ENCODE data around the gene SLC12A3.

The SLC12A3 gene

DNA sequence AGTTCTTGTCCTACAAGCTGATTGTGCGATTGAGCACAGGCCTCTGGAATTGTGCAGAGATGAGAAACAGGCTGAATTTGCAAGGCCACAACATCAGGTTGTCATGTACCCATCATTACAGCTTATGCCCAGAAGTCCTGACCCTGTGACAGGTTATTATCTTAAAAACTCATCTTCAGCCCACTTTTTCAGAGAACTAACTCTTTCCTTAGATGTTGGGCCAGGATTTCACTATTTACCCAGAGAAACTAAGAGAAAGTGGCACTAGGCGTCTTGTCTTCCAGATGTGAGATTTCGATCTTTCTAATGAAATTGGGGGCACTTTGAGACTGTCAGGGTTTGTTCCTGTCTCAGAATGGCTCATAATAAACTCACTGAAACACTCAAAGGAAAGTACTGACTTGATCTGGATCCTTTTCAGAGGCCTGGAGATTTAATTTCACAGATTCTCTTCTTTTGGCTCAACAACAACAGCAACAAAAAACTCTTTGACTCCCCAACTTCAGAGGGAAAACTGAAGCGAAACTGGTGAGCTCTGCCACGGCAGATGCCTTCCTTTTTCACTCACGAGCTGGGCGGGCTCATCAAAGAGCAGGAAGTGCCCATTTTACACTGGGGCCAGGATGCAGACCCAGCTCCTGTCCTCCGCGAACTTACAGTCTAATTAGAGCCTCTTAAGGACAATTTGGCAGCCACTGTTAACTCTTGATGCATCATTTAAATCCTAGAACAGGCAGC lies 17.7 kb upstream of the SLC12A3 start:
- no peaks in the 10 kb centered on the region for H3K4me1 ChIP-seq (ENCODE audit: control insufficient read depth in 2 of 2, insufficient read depth in 2 of 2, low read length in 2 of 2)
- no peak overlapping the region for H3K4me3 ChIP-seq (ENCODE audit: low read length in 2 of 2)
- H3K9ac ChIP-seq (ENCODE audit: low read depth in 1 of 2, low read length in 2 of 2), result no peak overlapping the region
- peaks cover 14 to 18% of the 10 kb centered on the region in 2 donors for H3K36me3 ChIP-seq (ENCODE audit: control insufficient read depth in 2 of 2, insufficient read depth in 2 of 2, low read length in 2 of 2)
- H3K27ac ChIP-seq (ENCODE audit: low read depth in 2 of 2, low read length in 2 of 2), result no peak overlapping the region
- no peaks in the 10 kb centered on the region for H3K27me3 ChIP-seq (ENCODE audit: control insufficient read depth in 2 of 2, insufficient read depth in 2 of 2, low read length in 2 of 2)
- H3K9me3 ChIP-seq (ENCODE audit: control insufficient read depth in 2 of 2, low read length in 2 of 2), result no peaks in the 10 kb centered on the region

DNA sequence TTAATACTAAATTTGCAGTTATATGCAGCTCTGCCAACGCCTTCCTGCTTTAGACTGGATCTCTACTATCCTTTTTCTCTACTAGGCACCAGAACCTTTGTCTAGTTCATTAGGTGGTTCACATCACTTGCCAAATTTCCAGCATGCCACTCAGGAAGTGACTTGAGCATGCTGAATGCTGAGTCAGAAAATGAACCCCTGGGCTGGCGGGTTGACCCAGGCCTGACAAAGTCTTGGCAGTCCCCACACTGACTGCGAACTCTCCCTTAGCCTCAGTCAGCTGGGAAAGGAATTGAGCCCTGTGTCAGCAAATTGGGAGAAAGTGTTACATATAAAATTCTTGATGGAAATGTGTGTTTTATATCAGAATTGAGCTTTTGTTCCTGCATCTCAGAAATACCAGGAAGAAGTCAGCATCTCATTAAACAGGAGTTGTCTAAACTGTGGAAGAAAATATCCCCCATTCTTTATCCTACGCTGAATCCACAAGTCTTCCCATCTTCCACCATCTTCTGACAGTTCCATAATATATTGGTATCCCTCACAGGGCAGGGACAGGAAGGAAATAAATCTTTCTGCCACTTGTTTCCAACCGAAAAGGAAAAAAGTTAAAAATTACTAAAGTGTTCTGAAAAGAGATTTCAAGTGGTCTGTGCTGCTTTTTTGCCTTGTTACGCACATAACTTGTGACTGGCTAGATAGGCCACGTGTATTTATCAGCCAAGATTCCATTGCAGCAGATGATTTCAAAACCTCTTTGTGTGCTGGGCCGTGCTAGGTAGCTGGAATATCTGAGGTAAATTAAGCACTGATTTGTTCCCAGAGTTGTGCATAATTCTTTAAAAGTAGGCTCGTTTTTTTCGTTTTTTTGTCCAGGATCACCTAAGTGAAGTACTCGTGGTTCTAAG lies 16.7 kb upstream of the SLC12A3 start:
- H3K4me1 ChIP-seq (ENCODE audit: control insufficient read depth in 2 of 2, insufficient read depth in 2 of 2, low read length in 2 of 2), result no peaks in the 10 kb centered on the region
- H3K27ac ChIP-seq (ENCODE audit: low read depth in 2 of 2, low read length in 2 of 2), result no peak overlapping the region
- H3K9ac ChIP-seq (ENCODE audit: low read depth in 1 of 2, low read length in 2 of 2), result no peak overlapping the region
- no peak overlapping the region for H3K4me3 ChIP-seq (ENCODE audit: low read length in 2 of 2)
- H3K36me3 ChIP-seq (ENCODE audit: control insufficient read depth in 2 of 2, insufficient read depth in 2 of 2, low read length in 2 of 2), result peaks cover 8 to 12% of the 10 kb centered on the region in 2 donors
- H3K9me3 ChIP-seq (ENCODE audit: control insufficient read depth in 2 of 2, low read length in 2 of 2), result no peaks in the 10 kb centered on the region
- no peaks in the 10 kb centered on the region for H3K27me3 ChIP-seq (ENCODE audit: control insufficient read depth in 2 of 2, insufficient read depth in 2 of 2, low read length in 2 of 2)

DNA sequence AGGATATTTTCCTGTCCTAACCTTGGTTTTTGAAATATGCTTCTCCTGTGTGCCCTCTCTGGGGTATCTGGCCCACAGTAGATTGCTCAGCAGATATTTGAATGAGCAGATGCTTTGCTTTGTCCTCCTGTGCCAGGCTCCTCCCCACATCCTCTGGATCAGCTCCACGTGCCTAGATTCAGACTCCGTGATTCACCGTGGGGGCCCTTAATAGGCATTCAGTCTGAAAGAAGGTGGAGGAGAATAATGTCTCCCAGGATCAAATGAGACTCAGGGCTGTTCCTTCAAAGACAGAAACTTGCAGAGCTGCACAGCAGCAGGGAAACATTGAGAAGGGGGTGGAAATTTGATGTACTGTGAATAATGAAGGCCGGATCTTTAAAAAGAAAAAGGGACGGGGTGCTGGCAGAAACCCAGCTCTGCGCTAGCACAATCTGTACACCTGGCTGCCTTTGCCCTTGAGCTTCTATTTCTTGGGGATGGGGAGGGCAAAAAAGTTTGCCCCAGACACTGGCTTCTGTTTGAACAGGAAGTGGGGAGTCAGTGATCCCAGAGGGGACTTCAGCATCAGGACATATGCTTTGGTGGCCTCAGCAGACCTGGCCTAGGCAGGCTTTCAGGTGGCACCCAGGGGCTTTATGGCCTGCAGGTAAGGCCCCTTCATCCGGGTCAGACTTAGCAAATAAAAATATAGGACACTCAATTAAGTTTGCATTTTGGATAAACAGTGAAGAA lies 15.9 kb upstream of the SLC12A3 start:
- Histone ChIP-seq H3K9ac (ENCODE audit: low read depth in 1 of 2, low read length in 2 of 2) (no peak overlapping the region), H3K4me3 (ENCODE audit: low read length in 2 of 2) (no peak overlapping the region), H3K4me1 (ENCODE audit: control insufficient read depth in 2 of 2, insufficient read depth in 2 of 2, low read length in 2 of 2) (no peaks in the 10 kb centered on the region), H3K27me3 (ENCODE audit: control insufficient read depth in 2 of 2, insufficient read depth in 2 of 2, low read length in 2 of 2) (no peaks in the 10 kb centered on the region), H3K9me3 (ENCODE audit: control insufficient read depth in 2 of 2, low read length in 2 of 2) (no peaks in the 10 kb centered on the region), H3K27ac (ENCODE audit: low read depth in 2 of 2, low read length in 2 of 2) (no peak overlapping the region), H3K36me3 (ENCODE audit: control insufficient read depth in 2 of 2, insufficient read depth in 2 of 2, low read length in 2 of 2) (peaks cover 4% of the 10 kb centered on the region in 2 donors)

DNA sequence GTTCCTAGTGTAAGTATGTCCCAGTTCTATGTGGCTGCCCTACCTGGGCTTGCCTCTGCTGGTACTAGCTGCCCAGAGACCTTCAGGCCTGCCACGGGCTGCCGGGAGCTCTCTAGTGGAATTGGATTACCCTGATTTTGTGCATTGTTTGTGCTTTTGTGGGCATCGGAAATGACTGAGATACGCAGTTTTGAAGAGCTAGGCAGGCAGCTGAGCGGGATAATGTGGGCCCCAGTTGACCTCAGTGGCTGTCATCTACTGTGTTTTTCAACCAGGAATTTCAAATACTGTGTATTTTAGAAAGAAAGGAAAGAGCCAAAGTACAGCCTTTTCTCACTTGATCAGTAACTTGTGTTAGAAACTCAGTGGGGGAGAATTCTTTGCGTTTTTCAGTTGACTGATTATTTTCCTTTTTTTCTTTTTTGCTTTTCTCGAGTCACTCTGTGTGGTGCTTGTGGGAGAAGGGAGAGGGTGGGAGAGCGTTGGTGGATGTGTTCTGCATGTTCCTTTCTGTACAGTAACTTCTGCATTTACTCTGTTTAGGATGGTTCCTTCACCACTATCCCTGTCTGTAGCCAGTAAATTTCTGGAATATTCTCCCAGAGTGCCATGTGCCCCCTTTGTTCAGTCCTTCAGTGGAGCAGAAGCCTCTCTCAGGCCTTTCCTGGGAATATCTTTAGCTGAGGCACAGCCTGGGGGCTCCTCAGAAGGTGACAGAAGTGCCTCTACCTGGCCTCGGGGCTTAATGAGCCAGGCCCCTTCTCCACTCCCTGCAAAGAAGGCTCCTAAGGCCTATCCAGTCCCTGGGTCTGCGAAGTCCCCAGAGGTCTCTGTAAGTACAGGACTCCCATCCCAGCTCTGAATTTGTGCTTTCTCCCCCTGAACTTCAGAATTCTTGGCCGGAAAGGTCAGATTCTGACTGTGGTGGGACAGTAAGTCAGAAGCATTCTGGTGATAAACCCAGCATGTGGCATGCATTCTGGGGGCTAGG lies 15.0 kb upstream of the SLC12A3 start:
- Histone ChIP-seq H3K9me3 (ENCODE audit: control insufficient read depth in 2 of 2, low read length in 2 of 2) (no peaks in the 10 kb centered on the region), H3K9ac (ENCODE audit: low read depth in 1 of 2, low read length in 2 of 2) (no peak overlapping the region), H3K27ac (ENCODE audit: low read depth in 2 of 2, low read length in 2 of 2) (no peak overlapping the region), H3K4me3 (ENCODE audit: low read length in 2 of 2) (no peak overlapping the region), H3K27me3 (ENCODE audit: control insufficient read depth in 2 of 2, insufficient read depth in 2 of 2, low read length in 2 of 2) (no peaks in the 10 kb centered on the region), H3K36me3 (ENCODE audit: control insufficient read depth in 2 of 2, insufficient read depth in 2 of 2, low read length in 2 of 2) (no peaks in the 10 kb centered on the region), H3K4me1 (ENCODE audit: control insufficient read depth in 2 of 2, insufficient read depth in 2 of 2, low read length in 2 of 2) (no peaks in the 10 kb centered on the region)

DNA sequence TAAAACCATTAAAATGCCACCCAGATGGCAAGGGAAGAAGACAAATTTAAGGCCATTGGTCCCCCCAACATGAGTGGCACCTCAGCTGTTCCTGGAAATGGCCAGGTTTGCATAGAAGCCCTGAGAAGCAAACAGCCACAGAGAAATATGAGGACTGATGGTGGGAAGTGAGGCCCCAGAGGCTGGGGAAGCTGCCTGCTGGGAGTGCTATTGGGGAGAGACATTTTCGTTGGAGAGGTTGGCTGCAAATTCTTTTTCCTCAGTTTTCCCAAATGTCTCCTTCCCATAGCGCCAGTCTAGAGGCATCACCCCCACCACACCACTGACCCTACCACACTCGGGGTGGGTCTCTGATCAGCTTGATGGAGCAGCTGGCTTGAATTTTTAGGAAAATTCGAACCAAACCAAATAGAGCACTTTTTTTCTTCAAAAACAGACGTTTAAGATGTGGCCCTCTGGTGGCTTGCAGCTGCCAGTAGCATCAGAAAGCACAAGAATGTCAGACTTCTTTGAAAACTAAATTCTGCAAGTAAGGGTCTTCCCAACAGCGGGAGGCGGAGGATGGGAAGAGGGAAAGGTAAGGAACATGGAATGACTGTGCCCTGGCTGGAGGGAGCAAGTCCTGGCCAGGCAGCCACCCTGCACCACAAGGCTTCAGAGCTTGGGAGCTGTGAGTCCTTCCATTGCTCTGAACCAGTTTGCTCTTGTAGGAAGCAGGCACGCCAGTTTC lies 13.2 kb upstream of the SLC12A3 start:
- no peak overlapping the region for H3K27ac ChIP-seq (ENCODE audit: low read depth in 2 of 2, low read length in 2 of 2)
- no peak overlapping the region for H3K4me3 ChIP-seq (ENCODE audit: low read length in 2 of 2)
- H3K9me3 ChIP-seq (ENCODE audit: control insufficient read depth in 2 of 2, low read length in 2 of 2), result no peaks in the 10 kb centered on the region
- no peak overlapping the region for H3K9ac ChIP-seq (ENCODE audit: low read depth in 1 of 2, low read length in 2 of 2)
- no peaks in the 10 kb centered on the region for H3K36me3 ChIP-seq (ENCODE audit: control insufficient read depth in 2 of 2, insufficient read depth in 2 of 2, low read length in 2 of 2)
- no peaks in the 10 kb centered on the region for H3K4me1 ChIP-seq (ENCODE audit: control insufficient read depth in 2 of 2, insufficient read depth in 2 of 2, low read length in 2 of 2)
- no peaks in the 10 kb centered on the region for H3K27me3 ChIP-seq (ENCODE audit: control insufficient read depth in 2 of 2, insufficient read depth in 2 of 2, low read length in 2 of 2)

DNA sequence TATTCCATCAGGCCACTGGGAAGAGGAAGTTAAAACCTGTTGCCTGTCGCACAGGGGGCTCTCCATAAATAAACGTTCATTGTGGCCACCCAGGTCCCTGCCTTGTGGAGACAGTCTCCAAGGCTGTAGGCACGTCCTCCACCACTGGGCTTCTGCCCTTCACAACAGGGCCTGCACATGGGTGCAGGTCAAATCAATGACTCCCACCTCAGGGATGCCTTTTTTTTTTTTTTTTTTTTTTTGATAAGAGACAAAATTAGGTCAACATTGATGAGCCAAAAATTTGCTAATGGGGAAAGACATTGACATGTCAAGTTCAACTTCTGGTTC lies 12.6 kb upstream of the SLC12A3 start:
- H3K9me3 ChIP-seq (ENCODE audit: control insufficient read depth in 2 of 2, low read length in 2 of 2), result no peaks in the 10 kb centered on the region
- H3K9ac ChIP-seq (ENCODE audit: low read depth in 1 of 2, low read length in 2 of 2), result no peak overlapping the region
- peaks cover 0 to 3% of the 10 kb centered on the region in 2 donors for H3K4me1 ChIP-seq (ENCODE audit: control insufficient read depth in 2 of 2, insufficient read depth in 2 of 2, low read length in 2 of 2)
- no peak overlapping the region for H3K27ac ChIP-seq (ENCODE audit: low read depth in 2 of 2, low read length in 2 of 2)
- no peak overlapping the region for H3K4me3 ChIP-seq (ENCODE audit: low read length in 2 of 2)
- no peaks in the 10 kb centered on the region for H3K27me3 ChIP-seq (ENCODE audit: control insufficient read depth in 2 of 2, insufficient read depth in 2 of 2, low read length in 2 of 2)
- H3K36me3 ChIP-seq (ENCODE audit: control insufficient read depth in 2 of 2, insufficient read depth in 2 of 2, low read length in 2 of 2), result no peaks in the 10 kb centered on the region

DNA sequence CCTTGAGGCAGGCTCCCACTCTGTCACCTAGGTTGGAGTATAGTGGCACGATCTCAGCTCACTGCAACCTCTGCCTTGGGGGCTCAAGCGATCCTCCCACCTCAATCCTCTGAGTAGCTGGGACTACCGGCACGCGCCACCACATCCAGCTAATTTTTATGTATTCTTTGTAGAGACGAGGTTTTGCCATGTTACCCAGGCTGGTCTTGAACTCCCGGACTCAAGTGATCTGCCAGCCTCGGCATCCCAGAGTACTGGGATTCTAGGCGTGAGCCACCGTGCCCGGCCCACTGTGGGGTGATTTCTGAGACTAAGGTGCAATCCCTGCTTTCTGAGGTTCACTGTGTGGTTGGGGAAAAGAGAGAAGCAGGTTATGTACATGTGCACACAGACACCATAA lies 12.0 kb upstream of the SLC12A3 start:
- Histone ChIP-seq H3K4me3 (ENCODE audit: low read length in 2 of 2) (no peak overlapping the region), H3K9ac (ENCODE audit: low read depth in 1 of 2, low read length in 2 of 2) (no peak overlapping the region), H3K9me3 (ENCODE audit: control insufficient read depth in 2 of 2, low read length in 2 of 2) (no peaks in the 10 kb centered on the region), H3K27ac (ENCODE audit: low read depth in 2 of 2, low read length in 2 of 2) (no peak overlapping the region), H3K36me3 (ENCODE audit: control insufficient read depth in 2 of 2, insufficient read depth in 2 of 2, low read length in 2 of 2) (no peaks in the 10 kb centered on the region), H3K4me1 (ENCODE audit: control insufficient read depth in 2 of 2, insufficient read depth in 2 of 2, low read length in 2 of 2) (peaks cover 0 to 3% of the 10 kb centered on the region in 2 donors), H3K27me3 (ENCODE audit: control insufficient read depth in 2 of 2, insufficient read depth in 2 of 2, low read length in 2 of 2) (no peaks in the 10 kb centered on the region)

DNA sequence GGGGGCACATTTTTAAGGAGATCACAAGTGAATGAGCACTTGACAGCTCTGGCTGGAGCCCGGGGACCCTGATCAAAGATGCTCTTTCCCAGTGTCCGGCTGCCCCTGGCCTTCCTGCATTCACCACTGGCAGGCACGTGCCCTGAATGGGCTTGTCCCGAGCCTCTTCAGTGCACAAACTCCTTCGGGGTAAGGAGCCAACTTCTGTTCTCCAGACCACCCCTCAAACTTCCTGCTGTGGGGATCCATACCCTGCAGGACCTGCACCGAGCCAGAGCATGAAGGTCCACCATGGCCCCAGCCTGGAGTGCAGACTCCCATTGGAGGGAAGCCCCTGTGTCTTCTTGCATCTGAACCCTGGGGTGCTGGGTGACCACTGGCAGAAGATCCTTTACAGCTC lies 9.8 kb upstream of the SLC12A3 start:
- H3K27me3 ChIP-seq (ENCODE audit: control insufficient read depth in 2 of 2, insufficient read depth in 2 of 2, low read length in 2 of 2), result no peaks in the 10 kb centered on the region
- H3K27ac ChIP-seq (ENCODE audit: low read depth in 2 of 2, low read length in 2 of 2), result no peak overlapping the region
- peaks cover 2 to 6% of the 10 kb centered on the region in 2 donors for H3K4me1 ChIP-seq (ENCODE audit: control insufficient read depth in 2 of 2, insufficient read depth in 2 of 2, low read length in 2 of 2)
- no peaks in the 10 kb centered on the region for H3K9me3 ChIP-seq (ENCODE audit: control insufficient read depth in 2 of 2, low read length in 2 of 2)
- no peak overlapping the region for H3K9ac ChIP-seq (ENCODE audit: low read depth in 1 of 2, low read length in 2 of 2)
- no peaks in the 10 kb centered on the region for H3K36me3 ChIP-seq (ENCODE audit: control insufficient read depth in 2 of 2, insufficient read depth in 2 of 2, low read length in 2 of 2)
- no peak overlapping the region for H3K4me3 ChIP-seq (ENCODE audit: low read length in 2 of 2)

DNA sequence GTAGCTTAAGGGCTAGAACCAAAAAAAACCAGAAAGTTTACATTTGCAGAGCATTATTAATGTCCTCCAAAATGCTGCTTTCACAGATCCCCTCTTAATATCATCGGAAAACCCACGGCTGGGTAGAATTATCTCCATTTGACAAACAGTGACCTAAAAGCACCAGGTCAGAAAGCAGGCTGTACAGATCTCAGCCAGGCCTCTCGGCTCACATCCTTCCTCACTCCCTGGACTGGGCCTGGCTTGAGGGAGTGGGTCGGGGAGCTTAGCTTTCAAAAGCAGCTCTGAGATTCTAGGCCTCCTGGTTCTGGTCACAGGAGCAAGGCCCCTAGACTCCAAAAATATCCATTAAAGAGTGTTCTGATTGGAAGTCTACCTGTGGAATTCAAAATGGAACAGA lies 9.1 kb upstream of the SLC12A3 start:
- no peaks in the 10 kb centered on the region for H3K36me3 ChIP-seq (ENCODE audit: control insufficient read depth in 2 of 2, insufficient read depth in 2 of 2, low read length in 2 of 2)
- no peaks in the 10 kb centered on the region for H3K9me3 ChIP-seq (ENCODE audit: control insufficient read depth in 2 of 2, low read length in 2 of 2)
- H3K27me3 ChIP-seq (ENCODE audit: control insufficient read depth in 2 of 2, insufficient read depth in 2 of 2, low read length in 2 of 2), result no peaks in the 10 kb centered on the region
- peaks cover 3 to 6% of the 10 kb centered on the region in 2 donors for H3K4me1 ChIP-seq (ENCODE audit: control insufficient read depth in 2 of 2, insufficient read depth in 2 of 2, low read length in 2 of 2)
- no peak overlapping the region for H3K9ac ChIP-seq (ENCODE audit: low read depth in 1 of 2, low read length in 2 of 2)
- no peak overlapping the region for H3K4me3 ChIP-seq (ENCODE audit: low read length in 2 of 2)
- no peak overlapping the region for H3K27ac ChIP-seq (ENCODE audit: low read depth in 2 of 2, low read length in 2 of 2)
